ENCODE data around the gene FAM216B.
"Not testable (repeated sequence)": the region's sequence is repeated elsewhere in the genome, so short reads cannot be mapped to it uniquely, and the experiment has no call there.

FAM216B gene

DNA sequence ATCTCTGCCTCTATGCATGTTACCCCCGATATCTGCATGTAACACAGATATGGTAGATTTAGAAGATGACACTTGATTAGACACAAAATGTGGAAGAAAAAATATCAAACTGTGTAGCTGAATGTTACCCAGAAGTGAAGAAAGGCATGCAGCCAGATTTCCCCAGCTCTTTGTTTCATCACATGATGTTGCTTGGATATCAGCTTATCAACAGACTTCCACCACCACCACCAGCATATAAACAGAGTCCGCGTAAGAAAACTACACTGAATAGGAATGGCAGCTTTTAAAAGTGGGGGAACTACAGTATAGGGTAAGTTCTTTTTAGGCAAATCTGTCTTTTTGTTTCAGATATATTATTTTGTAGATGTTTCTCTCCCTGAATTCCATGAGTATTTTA, at the start of gene FAM216B:
Gene FAM216B (plus strand): TSS at position 233 of the 400 bp plus-strand sequence. CDS start 2,484 bp downstream, outside the sequence.
- no peak for DNase-seq

- no peak for DNase-seq
Measured at GRCh38 chr13:42732073-42732472, 49.3 kb upstream of the FAM216B start.

DNA sequence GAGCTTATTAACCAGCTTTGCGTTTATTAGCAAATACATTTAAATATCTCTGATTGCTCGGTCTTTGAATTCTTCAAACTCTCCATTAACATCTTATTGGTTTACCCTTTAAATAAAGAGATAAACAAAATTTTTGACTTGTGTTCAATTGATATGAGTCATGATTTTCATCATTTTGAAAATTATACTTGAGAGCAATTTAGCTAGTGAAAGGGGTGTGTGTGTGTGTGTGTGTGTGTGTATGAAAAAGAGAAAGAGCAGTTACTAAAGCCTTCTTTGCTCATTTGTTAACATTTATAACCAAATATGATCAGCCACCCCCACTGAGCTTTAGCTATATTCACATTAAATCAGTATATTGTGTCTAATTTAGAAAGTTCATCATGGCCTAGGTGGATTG, 48.3 kb upstream of the FAM216B start:
- DNase-seq, result no peak

GRCh38 chr13:42735010-42735409, 46.4 kb upstream of the FAM216B start:
- DNase-seq, result no peak

DNA sequence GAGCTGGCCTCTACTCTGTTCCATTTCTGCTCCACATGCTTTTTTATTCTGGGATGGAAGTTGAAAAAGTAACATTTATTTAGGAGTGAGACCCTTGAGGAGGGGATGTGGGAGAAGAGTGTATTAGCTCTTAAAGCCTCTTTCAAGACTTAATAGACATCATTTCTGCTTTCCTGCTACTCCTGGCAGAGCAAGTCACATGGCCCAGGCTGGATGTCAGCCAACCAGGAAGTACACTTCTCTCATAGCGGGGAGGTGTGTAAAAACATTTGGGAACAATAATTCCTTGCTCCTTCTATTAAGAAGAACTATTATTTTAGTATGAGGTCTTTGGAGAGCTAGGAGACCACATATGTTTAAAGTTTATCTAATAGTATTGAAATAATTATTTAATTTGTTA, 40.6 kb upstream of the FAM216B start:
- peak in 15 of 58 donors; percentile 1 to 35 (median 6) for DNase-seq

DNA sequence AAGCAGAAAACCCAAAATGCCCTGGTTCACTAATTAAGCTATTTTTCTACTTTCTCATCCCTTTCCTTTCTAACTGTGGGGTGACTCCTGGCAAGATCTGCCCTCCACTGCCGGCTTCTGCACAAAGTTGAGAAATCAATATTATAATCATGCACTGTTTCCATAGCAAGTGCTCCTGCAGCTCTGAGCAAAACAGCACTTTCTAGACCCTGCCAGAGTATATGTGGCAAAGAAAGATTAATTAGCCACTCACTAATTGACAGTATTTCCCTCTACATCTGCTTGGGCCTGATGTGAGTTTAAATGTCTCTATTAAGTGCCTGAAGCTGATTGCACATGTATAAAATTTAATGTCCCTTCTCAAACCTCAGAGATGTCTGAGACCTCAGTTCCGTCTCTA, 39.5 kb upstream of the FAM216B start:
- no peak for DNase-seq

GRCh38 chr13:42745655-42746054, 35.7 kb upstream of the FAM216B start:
- no peak for DNase-seq

DNA sequence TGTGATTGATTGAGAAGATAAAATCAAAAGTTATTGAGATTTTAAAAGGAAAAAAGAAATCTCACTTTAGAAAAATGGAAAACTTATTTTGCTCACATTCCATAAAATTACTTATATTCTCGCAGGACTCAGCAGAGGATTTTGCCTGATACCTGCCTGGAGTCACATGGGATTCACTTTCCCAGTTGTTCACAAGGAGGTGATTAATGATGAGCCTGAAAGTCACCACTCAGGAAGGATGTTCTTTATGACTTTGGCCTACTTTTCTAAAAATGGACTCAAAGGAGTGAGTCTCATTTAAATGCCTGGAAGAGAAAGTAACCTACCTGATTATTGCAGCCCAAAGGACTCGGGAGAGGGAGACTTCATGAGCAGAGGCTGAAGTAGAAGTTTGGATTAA, 34.5 kb upstream of the FAM216B start:
- DNase-seq, result no peak

GRCh38 chr13:42747399-42747873, 33.9 kb upstream of the FAM216B start:
- no peak for DNase-seq

- DNase-seq, result peak in 2 of 58 donors; percentile 20 to 26
Measured at GRCh38 chr13:42750794-42751193, 30.6 kb upstream of the FAM216B start.

DNA sequence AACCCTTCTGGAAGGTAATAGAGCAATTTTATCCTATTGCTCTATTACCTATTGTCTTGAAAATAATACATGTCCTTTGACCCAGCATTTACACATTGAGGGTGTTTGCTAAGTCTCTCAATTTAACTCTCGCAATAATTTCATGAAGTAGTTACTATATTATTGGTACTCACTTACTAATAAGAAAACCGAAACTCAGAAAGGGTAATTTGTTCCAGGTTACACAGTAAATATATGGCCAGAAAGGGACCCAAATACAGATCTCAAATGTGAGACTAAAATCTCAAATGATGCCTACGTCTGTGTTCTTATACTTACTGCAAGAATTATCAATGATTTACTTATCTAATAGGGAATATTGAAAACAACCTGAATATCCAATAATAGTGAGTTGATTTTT, 29.7 kb upstream of the FAM216B start:
- DNase-seq, result no peak

DNA sequence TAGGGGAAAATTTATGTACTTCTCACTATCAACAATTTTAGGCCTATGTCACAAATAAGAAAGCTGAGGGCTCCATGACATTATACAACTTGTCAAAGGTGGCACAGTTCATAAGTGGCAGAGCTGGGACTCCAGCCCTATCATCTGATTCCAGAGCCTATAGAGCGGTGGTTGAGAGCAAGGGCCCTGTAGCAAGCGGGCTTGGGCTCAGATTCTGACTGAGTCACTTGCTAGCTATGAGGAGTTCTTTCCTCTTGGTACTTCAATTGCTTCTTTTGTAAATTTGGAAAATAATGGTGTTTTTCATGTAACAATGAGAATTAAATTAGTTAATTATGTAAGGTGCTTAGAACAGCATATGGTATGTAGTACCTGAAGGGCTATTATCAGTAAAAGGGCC, 28.7 kb upstream of the FAM216B start:
- no peak for DNase-seq

- DNase-seq, result no peak
Measured at GRCh38 chr13:42753697-42754096, 27.7 kb upstream of the FAM216B start.

DNA sequence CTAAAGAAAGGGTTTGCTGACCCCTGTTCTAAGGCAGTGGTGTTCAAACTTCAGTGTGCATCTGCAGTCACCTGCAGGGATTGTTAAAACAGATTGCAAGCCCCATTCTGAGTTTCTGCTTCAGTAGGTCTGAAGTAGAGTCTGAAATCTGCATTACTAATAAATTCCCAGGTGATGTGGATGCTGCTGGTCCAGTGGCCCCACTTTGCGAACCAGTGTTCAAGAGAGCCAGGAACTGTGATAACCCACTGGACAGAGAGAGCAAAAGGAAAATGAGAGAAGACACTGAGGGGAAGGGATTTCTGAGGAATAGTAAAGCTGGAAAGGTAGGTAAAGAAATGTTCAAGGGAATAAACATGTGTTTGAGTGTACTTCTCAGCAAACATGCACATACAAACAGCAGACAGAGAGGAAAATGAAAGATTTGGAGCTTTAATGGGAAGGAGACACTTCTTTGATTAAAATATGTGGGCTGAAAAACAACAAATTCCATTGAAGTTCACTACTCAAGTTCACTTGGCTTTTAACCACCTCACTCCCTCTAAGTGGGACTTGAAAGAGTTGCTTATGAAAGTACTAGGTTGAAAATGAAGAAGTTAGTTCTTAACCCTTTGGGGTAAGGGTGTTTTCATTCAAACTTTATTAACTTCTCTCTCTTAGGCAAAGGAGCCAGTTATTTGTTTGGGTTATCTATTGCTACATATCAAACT, 26.4 kb upstream of the FAM216B start:
- DNase-seq, result no peak

- DNase-seq, result no peak
Measured at GRCh38 chr13:42757678-42758420, 23.5 kb upstream of the FAM216B start.

DNA sequence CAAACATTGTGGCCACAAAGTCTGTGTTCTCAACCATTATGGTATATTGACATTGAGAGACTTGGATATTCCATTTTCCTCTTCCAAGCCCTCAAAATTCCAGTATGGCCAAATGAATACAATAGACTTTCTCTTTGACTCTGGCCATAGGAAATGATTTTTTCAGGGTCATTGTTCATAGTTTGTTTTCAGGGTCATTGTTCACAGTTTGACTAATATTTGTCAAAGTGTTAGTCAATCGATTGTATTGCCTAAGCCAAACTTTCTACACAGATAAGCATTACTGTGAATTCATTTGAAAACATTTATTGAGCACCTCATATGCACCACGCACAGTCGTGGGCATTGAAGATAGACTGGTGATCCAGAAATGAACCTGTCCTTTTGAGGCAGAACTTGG, 22.9 kb upstream of the FAM216B start:
- no peak for DNase-seq

DNA sequence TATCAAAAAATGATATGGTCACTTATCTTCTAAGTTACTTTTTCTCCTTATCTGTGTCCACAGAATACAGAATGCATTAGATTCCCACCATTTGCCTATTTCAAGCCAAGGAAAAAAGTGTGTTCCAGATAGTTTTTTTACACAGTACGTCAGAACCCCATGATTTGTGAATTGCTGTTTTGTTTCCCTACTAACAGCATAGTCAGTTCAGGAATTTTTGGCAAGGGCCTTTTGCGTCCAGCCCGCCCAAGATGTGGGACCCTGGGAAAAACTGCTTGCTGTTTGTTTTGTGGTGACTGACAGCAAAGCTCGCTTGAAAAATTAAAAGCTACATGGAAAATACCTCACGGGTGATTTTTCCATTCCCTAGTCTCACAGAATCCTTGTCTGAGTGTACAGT, 20.4 kb upstream of the FAM216B start:
- peak in 2 of 58 donors; percentile 8 to 31 for DNase-seq

DNA sequence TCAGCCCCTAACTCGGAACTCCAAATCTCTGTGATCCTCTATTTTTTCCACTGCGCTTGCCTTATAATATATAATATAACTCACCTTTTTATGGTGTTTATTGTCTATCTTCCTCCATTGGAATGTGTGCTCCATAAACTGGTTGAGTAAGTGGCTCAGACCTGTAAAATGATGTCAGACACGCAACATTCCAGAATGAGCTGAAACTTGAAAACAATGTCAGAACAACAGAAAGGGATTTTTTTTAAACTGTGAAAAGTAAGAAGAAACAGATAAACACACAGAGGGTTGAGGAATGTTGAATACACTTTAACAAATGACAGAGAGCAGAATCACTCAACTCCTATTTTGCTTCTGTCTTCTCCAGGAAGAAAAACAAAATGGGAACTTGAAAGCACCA, 19.1 kb upstream of the FAM216B start:
- no peak for DNase-seq

DNA sequence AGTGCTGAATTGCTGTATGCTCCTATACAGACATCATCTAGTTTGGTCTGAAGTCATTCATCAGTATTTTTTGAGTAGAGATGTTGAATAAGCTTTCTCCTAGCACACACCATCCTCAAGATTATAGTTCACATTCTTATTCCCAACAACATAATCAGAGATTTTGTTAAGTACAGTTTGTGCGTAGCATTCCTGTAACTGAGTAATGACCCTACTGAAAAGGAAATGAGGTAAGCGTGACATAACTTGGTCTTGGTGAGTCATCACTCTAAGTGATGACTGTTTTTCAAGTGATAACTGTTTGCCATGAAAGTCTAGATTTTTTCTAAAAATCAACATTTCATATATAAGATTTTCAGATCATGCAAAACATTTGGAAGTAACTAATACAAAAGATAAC, 18.5 kb upstream of the FAM216B start:
- DNase-seq, result no peak

DNA sequence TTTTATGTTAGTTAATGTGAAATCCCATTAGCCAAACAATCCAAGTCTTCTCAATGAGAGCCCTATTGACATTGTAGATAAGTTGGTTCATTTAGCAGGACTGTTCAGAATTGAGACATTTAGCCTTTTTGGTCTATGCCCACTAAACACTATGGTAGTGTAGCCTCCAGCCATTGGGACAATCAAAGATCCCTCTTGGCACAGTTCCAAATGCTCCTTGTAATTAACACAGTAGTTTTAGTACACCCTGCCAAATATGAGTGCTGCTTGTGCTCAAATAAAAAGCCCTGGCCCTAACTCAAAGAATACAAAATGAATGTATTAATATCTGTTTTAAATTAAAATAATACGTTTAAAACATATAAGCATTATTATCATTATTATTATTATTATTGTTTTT, 15.4 kb upstream of the FAM216B start:
- DNase-seq, result no peak

DNA sequence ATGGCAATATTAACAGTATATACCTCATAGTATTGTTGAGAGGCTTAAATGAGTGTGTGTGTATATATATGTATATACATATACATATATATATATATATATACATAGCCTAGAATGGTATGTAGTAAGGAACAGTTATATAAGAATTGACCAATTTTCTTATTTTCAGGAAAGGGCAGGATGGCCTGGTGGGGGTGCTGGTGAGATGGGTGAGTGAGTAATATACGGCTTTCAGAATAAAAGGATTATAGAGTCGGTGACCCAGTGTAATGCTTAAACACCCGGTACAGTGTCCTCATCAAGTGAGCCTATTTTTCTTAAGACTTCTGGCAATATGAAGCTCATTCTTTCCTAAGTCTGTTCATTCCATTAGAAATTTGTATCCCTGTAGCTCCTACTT, 11.7 kb upstream of the FAM216B start:
- DNase-seq, result no peak

DNA sequence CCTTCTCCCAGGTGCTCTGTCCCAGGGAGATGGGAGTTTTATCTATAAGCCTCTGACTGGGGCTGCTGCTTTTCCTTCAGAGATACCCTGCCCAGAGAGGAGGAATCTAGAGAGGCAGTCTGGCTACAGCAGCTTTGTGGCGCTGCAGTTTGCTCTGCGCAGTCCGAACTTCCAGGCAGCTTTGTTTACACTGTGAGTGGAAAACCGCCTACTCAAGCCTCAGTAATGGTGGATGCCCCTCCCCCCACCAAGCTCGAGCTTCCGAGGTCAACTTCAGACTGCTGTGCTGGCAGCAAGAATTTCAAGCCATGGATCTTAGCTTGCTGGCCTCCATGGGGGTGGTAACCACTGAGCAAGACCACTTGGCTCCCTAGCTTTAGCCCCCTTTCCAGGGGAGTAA, 4.8 kb upstream of the FAM216B start:
- DNase-seq, result not testable (repeated sequence)

DNA sequence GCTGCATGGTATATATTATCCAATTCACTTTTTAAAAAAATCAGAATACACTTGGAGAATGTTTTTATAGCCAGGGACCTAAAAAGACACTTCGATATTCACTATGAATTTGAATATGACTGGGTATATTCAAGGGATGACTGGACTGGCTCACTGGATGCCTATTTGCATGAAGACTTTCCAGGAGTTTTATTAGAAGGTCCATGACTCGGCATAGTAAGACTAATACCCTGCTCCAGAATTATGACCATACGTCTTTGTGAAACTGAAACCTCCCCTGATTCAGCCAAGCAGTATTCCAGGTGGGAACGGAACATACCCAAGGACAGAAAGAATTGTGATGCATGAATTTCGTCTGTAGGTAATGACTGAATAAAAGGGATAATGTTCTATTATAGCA, 3.9 kb upstream of the FAM216B start:
- DNase-seq, result no peak

Measured in anterior cingulate cortex (tissue), 58 donors.